Glutamatergic neuron (in vitro differentiated cells): Measurements from ENCODE around the gene TMEM35B. TPM values are rescaled to one million over a fixed set of nuclear protein-coding genes. Genes with fewer than 3 reads are reported as not detected.
A peak's percentile ranks its signal among the peaks of the same experiment; 100 is the strongest.

Experiments used
- DNase-seq: peaks from one replicate; pipeline ENCODE4 v3.0.0; 2022
- H3K27ac Mint-ChIP-seq: one replicate; pipeline ENCODE4 v1.8.0; 2020; ENCODE audit warnings: mild to moderate bottlenecking, mixed read lengths, inconsistent platforms; ENCODE audit not compliant: unreplicated experiment
- H3K27me3 Mint-ChIP-seq: one replicate; pipeline ENCODE4 v1.8.0; 2020; ENCODE audit warnings: mild to moderate bottlenecking, moderate library complexity, mixed read lengths, inconsistent platforms; ENCODE audit not compliant: unreplicated experiment
- H3K36me3 Mint-ChIP-seq: one replicate; pipeline ENCODE4 v1.8.0; 2020; ENCODE audit warnings: mild to moderate bottlenecking, mixed read lengths, inconsistent platforms; ENCODE audit not compliant: unreplicated experiment
- H3K4me1 Mint-ChIP-seq: one replicate; pipeline ENCODE4 v1.8.0; 2020; ENCODE audit warnings: mild to moderate bottlenecking, low read depth, mixed read lengths, inconsistent platforms; ENCODE audit not compliant: unreplicated experiment
- H3K4me3 Mint-ChIP-seq: one replicate; pipeline ENCODE4 v1.8.0; 2020; ENCODE audit warnings: mild to moderate bottlenecking, mixed read lengths, inconsistent platforms; ENCODE audit not compliant: unreplicated experiment
- H3K9me3 Mint-ChIP-seq: one replicate; pipeline ENCODE4 v1.8.0; 2020; ENCODE audit warnings: mild to moderate bottlenecking, moderate library complexity, mixed read lengths, inconsistent platforms; ENCODE audit not compliant: unreplicated experiment
- total RNA-seq: library from RNA; stranded (reverse); fragmentation: NEBNext Ultra II Directional; extraction: Animal tissue kit (Norgen Biotek cat#: 25700); gene quantifications from one replicate; pipeline ENCODE4 v1.2.1, GENCODE V29; 2021; ENCODE audit not compliant: unreplicated experiment
- TF ChIP-seq, protein P1 (sequence below): fragments of 200-600 bp; sonication (generic); IDR thresholded peaks from one replicate; pipeline ENCODE4 v1.5.0; 2021; ENCODE audit not compliant: partially characterized antibody, unreplicated experiment

TMEM35B gene
- total RNA-seq, 1 donor from 2014 or later = not detected

DNA sequence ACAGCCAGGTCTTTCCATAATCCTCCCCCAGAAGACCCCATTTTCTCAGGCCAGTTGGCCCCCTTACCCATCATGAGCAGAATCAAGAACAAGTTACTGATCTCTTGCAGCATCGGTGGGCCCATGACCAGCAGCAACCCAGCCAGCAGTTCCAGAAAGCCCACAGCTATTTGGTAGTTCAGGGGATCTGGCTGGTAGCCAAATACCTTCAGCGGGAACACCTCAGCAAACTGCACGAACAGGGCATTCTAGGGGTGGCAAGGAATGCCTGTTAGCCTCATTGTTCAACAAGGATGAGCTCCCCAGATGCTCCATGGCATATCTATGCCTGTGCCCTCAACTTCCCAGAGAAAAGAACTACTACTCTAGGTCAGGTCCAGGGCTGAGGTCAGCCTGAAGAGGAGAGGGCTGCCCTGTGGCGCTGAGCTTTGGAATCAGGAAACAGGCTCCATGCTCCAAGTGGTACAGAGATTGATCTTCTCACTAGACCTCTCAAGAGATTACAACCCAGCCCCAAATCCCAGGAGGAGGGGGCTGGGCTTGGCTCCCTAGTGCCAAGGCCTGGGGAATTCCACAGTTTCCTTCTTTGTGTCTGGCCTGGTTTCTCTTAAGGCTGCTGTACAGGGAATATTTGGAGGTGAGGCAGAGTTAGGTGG, 1.3 kb downstream of the TMEM35B start:
- H3K27me3 Mint-ChIP-seq = peaks cover 5% of the 10 kb centered on the region
- peak overlapping the region; percentile 92 for H3K4me3 Mint-ChIP-seq
- no peaks in the 10 kb centered on the region for H3K36me3 Mint-ChIP-seq
- TF ChIP-seq, protein P1, sequence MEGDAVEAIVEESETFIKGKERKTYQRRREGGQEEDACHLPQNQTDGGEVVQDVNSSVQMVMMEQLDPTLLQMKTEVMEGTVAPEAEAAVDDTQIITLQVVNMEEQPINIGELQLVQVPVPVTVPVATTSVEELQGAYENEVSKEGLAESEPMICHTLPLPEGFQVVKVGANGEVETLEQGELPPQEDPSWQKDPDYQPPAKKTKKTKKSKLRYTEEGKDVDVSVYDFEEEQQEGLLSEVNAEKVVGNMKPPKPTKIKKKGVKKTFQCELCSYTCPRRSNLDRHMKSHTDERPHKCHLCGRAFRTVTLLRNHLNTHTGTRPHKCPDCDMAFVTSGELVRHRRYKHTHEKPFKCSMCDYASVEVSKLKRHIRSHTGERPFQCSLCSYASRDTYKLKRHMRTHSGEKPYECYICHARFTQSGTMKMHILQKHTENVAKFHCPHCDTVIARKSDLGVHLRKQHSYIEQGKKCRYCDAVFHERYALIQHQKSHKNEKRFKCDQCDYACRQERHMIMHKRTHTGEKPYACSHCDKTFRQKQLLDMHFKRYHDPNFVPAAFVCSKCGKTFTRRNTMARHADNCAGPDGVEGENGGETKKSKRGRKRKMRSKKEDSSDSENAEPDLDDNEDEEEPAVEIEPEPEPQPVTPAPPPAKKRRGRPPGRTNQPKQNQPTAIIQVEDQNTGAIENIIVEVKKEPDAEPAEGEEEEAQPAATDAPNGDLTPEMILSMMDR = no peak
- peaks cover 17% of the 10 kb centered on the region for H3K4me1 Mint-ChIP-seq
- DNase-seq = no peak
- H3K27ac Mint-ChIP-seq = peak overlapping the region; percentile 90
- H3K9me3 Mint-ChIP-seq = peaks cover 8% of the 10 kb centered on the region

DNA sequence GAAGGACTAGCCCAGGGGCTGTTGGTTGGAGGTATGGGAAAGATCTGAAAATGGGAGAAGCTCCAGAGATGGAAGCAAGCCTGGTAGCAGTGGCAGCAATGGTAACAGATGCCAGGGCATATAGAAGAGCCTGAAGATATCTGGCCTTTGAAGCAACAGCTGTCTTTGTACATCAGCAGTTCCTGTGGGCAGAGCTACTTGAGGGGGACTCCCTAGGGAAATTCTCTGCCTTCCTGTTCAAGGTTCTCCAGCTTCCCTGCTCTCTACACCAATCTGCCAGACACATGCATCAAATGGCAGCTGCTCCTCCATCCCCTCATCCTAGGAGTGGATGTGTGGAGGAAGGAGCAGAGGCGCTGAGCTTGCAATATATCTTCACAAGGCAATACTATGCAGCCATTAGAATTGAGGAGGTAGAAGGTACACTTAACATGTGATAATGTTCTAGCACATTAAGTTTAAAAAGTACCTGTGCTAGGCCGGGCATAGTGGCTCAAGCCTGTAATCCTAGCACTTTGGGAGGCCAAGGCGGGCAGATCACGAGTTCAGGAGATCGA, 2.2 kb downstream of the TMEM35B start:
- TF ChIP-seq, protein P1 = no peak
- Mint-ChIP-seq H3K27ac (peak overlapping the region; percentile 59), H3K4me3 (peak overlapping the region; percentile 64), H3K4me1 (peaks cover 20% of the 10 kb centered on the region), H3K9me3 (peaks cover 8% of the 10 kb centered on the region), H3K36me3 (no peaks in the 10 kb centered on the region), H3K27me3 (peaks cover 5% of the 10 kb centered on the region)
- no peak for DNase-seq

DNA sequence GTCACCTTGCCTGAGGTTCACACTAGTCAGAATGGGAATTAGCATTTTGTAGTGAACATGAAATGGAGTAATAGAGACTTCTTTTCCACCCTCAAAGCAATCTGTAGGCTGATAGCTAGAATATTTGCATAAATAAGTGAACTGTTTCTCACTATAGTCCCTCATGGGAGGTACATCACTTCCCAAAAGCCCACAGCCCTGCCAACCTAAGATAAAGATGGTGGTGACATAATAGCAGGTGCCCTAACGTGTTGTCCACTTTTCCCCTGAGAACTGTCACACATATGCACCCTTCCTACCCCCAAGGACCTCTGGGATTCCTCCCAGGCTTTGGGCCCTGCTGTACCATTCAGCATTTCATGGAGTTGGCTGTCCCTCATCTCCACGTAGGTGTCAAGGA, 4.4 kb downstream of the TMEM35B start:
- Mint-ChIP-seq H3K36me3 (no peaks in the 10 kb centered on the region), H3K9me3 (peaks cover 8% of the 10 kb centered on the region), H3K27me3 (peaks cover 7% of the 10 kb centered on the region), H3K4me1 (peaks cover 19% of the 10 kb centered on the region), H3K27ac (no peak overlapping the region), H3K4me3 (no peak overlapping the region)
- no peak for DNase-seq
- TF ChIP-seq, protein P1 = no peak

DNA sequence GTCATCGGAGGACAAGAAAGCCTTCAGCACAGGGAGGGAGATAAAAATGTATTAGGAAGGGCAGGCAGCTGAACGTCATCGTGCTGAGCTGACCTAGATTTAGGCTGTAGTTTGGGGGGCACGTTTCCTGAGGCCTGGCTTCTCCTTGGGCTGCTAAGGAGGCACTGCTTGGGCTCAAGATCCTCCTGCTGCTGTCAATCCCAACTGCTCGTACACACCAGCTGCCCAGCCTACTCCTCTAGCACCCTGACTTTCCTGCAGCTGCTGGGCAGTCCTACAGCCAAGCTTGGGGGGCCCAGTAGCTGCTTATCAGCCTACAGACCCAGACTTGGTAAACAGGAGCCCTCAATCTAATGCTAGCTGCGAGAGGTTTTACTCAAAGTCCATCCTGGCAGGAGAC, 6.2 kb downstream of the TMEM35B start:
- H3K27me3 Mint-ChIP-seq = peaks cover 4% of the 10 kb centered on the region

DNA sequence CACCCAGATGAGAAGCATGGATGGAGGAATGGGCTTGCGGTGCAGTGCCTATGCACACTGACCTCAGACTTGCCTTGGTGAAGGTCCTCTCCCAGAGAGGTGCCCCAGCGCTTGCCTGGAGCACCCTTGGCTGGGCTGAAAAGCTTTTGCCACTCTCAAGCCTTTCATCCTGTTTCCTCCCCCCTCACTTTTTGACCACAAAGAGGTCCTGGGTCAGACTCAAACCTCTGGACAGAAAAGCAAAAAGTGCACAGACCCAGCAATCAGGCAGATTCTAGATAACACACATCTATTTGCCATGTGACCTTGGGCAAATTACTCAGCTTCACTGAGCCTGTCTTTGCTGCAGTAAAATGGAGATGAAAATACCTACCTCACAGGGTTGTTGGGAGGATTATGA, 7.3 kb downstream of the TMEM35B start:
- DNase-seq = no peak
- H3K4me1 Mint-ChIP-seq = peaks cover 6% of the 10 kb centered on the region
- TF ChIP-seq, protein P1 = no peak
- no peak overlapping the region for H3K27ac Mint-ChIP-seq
- H3K36me3 Mint-ChIP-seq = no peaks in the 10 kb centered on the region
- peaks cover 4% of the 10 kb centered on the region for H3K27me3 Mint-ChIP-seq
- no peak overlapping the region for H3K4me3 Mint-ChIP-seq
- peaks cover 3% of the 10 kb centered on the region for H3K9me3 Mint-ChIP-seq

More for the DNA sequence above, 6.2 kb downstream of the TMEM35B start:
- Mint-ChIP-seq H3K4me1 (peaks cover 12% of the 10 kb centered on the region), H3K36me3 (no peaks in the 10 kb centered on the region), H3K9me3 (peaks cover 5% of the 10 kb centered on the region), H3K4me3 (no peak overlapping the region), H3K27ac (no peak overlapping the region)
- TF ChIP-seq, protein P1 = no peak
- no peak for DNase-seq
